ENCODE measurements around the gene ALG2. TPM values are rescaled to one million over a fixed set of nuclear protein-coding genes. Genes with fewer than 3 reads are reported as not detected.

ALG2 gene
- total and polyA plus RNA-seq, 10 donors, result 15.4 to 39.5 (median 26.0) TPM

DNA sequence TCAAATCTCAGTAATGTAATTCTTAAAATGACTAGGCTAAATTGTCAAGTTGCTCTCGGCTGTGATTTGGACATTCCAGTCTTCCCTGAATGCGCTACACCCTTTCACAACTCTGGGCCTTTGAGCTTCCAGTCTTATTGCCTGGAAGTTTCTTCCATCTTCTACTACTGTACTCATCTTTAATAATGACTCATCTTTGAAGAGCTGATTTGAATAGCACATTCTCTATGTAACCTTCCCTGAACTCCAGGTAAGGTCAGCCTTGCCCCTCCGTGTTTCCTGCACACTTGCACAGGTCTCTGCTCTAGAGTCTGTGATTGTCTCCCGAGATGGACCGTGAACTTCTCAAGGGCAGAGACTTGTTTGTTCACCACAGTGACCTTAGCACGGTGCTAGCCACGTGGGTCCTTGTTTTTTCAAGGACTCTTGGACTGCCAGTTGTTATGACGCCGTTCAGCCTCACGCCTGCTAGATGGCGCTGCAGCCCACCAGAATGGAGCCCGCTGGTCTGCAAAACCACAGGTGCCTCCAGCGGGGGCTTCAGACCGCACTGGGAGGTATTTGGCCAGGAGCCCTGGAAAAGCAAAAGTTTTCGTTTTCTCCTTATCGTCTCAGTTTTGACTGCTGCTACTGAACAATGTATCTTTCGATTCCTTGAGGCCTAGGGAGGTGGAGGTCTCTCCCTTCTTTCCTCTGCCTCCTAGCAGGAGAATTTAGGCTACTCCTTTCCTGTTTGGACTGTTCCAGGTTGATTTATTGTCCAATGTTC lies 44.7 kb upstream of the ALG2 start:
- intact Hi-C loops (cut with DNase I; ENCODE audit: low total_unique reads), result no loop called here
- WGBS, 5 donors, result 13 to 15% (median 14%) methylated on average over 17 of the region's 17 CpGs
- no peaks in the 10 kb centered on the region for H3K36me3 ChIP-seq
- TF ChIP-seq, protein P1, sequence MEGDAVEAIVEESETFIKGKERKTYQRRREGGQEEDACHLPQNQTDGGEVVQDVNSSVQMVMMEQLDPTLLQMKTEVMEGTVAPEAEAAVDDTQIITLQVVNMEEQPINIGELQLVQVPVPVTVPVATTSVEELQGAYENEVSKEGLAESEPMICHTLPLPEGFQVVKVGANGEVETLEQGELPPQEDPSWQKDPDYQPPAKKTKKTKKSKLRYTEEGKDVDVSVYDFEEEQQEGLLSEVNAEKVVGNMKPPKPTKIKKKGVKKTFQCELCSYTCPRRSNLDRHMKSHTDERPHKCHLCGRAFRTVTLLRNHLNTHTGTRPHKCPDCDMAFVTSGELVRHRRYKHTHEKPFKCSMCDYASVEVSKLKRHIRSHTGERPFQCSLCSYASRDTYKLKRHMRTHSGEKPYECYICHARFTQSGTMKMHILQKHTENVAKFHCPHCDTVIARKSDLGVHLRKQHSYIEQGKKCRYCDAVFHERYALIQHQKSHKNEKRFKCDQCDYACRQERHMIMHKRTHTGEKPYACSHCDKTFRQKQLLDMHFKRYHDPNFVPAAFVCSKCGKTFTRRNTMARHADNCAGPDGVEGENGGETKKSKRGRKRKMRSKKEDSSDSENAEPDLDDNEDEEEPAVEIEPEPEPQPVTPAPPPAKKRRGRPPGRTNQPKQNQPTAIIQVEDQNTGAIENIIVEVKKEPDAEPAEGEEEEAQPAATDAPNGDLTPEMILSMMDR (IDR thresholded peaks at IDR 0.05 in 8 of 11, conservative IDR thresholded peaks at IDR 0.05 in 3 of 11), result peak; percentile 27 to 89 (median 78)
- peak in 2 of 3 donors; percentile 7 to 47 for TF ChIP-seq POLR2AphosphoS5 (IDR thresholded peaks at IDR 0.05)
- TF ChIP-seq POLR2A (IDR thresholded peaks at IDR 0.05), result no peak
- DNase-seq, result peak; percentile 89
- no peaks in the 10 kb centered on the region for H3K9me3 ChIP-seq
- H3K4me1 ChIP-seq, result peaks cover 0 to 14% (median 9%) of the 10 kb centered on the region in 6 donors
- no peaks in the 10 kb centered on the region for H3K27me3 ChIP-seq (replicated peaks in 1 of 7)
- no peak overlapping the region for H3K27ac ChIP-seq
- H3K4me3 ChIP-seq, result peak overlapping the region in 1 of 8 donors; percentile 38

DNA sequence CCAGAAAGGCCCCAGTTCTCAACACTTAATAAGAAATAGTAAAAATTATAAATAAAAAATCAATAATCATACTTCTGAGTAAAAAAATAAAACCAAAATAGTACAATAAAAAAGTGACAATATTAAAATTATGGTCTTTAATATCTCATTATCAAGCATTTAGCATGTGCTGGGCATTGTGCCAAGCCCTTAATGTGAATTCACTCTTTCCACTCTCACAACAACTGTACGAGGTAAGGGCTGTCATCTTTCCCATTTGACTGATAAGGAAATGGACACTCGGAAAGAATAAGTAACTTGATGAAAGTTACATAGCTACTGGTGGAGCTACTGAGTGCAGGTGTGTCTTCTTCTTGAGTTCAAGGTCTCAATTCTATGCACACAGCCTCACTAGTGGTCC lies 43.9 kb upstream of the ALG2 start:
- DNase-seq, result no peak
- intact Hi-C loops (cut with DNase I; ENCODE audit: low total_unique reads), result no loop called here
- Histone ChIP-seq H3K27ac (no peak overlapping the region), H3K9me3 (no peaks in the 10 kb centered on the region), H3K4me1 (peaks cover 0 to 14% (median 9%) of the 10 kb centered on the region in 6 donors), H3K27me3 (replicated peaks in 1 of 7) (no peaks in the 10 kb centered on the region), H3K36me3 (no peaks in the 10 kb centered on the region), H3K4me3 (no peak overlapping the region)
- 53 to 66% (median 56%) methylated on average over 2 of the region's 2 CpGs for WGBS, 5 donors
- TF ChIP-seq POLR2A (IDR thresholded peaks at IDR 0.05) (no peak), POLR2AphosphoS5 (IDR thresholded peaks at IDR 0.05) (no peak)
- TF ChIP-seq, protein P1 (IDR thresholded peaks at IDR 0.05 in 8 of 11, conservative IDR thresholded peaks at IDR 0.05 in 3 of 11), result no peak

DNA sequence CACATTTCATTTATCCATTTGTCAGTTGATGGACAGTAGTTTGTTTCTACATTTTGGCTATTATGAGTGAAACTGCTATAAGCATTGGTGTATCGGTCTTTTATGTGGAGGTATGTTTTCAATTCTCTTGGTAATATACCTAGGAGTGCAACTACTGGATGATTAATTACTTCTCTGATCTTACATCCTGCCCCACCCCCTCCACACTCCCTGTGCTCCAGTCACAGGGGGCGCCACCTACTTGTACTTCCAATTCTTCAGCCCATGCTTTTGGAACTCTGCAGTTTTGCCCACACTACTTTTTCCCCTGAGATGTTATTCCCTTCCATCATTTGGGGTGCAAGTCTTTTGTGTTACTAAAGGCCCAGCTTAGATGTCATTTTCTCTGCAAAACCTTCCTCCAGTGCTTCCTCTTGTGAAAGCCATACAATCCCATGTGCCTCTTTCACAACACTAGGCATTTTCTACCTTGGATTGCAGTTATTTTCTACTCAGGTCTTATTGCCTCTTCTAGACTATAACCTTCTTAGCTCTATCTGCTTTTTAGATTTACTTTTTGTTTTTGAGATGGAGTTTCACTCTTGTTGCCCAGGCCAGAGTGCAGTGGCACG lies 42.4 kb upstream of the ALG2 start:
- no peak for TF ChIP-seq POLR2AphosphoS5 (IDR thresholded peaks at IDR 0.05)
- TF ChIP-seq, protein P1 (IDR thresholded peaks at IDR 0.05 in 8 of 11, conservative IDR thresholded peaks at IDR 0.05 in 3 of 11), result peak in 1 of 11 experiments; percentile 22
- no peak overlapping the region for H3K4me3 ChIP-seq
- no peaks in the 10 kb centered on the region for H3K36me3 ChIP-seq
- DNase-seq, result no peak
- intact Hi-C loops (cut with DNase I; ENCODE audit: low total_unique reads), result no loop called here
- H3K4me1 ChIP-seq, result peaks cover 6 to 24% (median 18%) of the 10 kb centered on the region in 6 donors
- WGBS, 5 donors, result 84 to 96% (median 88%) methylated on average over 3 of the region's 3 CpGs
- H3K9me3 ChIP-seq, result no peaks in the 10 kb centered on the region
- H3K27ac ChIP-seq, result no peak overlapping the region
- H3K27me3 ChIP-seq (replicated peaks in 1 of 7), result no peaks in the 10 kb centered on the region

DNA sequence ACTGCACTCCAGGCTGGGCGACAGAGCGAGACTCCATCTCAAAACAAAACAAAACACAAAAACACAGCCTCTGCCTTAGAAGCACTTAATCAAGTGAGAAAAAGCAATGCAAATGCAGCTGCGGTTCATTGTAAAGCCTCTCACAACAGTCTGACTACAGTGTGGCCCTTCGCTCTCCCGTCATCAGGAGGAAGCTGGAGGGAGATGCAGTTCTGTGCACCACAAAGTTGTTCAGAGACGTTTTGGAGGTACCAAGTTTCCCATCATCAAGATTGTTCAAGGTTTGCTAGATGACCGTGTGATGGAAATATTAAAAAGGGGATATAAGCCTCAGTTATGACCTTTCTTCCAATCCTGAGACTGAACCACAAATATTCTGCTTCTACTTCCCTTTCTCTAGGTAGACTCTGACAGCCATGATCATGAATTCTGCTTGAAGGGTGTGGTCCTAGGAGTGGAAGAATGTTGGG lies 41.2 kb upstream of the ALG2 start:
- intact Hi-C loops (cut with DNase I; ENCODE audit: low total_unique reads), result no loop called here
- Histone ChIP-seq H3K36me3 (no peaks in the 10 kb centered on the region), H3K4me1 (peaks cover 6 to 29% (median 18%) of the 10 kb centered on the region in 6 donors), H3K27me3 (replicated peaks in 1 of 7) (no peaks in the 10 kb centered on the region), H3K27ac (no peak overlapping the region), H3K9me3 (no peaks in the 10 kb centered on the region), H3K4me3 (no peak overlapping the region)
- 61 to 82% (median 80%) methylated on average over 7 of the region's 7 CpGs for WGBS, 5 donors
- no peak for DNase-seq
- no peak for TF ChIP-seq POLR2A (IDR thresholded peaks at IDR 0.05)
- no peak for TF ChIP-seq POLR2AphosphoS5 (IDR thresholded peaks at IDR 0.05)
- TF ChIP-seq, protein P1 (IDR thresholded peaks at IDR 0.05 in 8 of 11, conservative IDR thresholded peaks at IDR 0.05 in 3 of 11), result no peak

All from spleen (tissue), 11 donors.